HTERT RPE-1 (cell line): ENCODE results near the gene EZH2.

ENCODE experiments used
- in situ Hi-C: fragments of 300-500 bp; cut with MboI; formaldehyde crosslinking; loops from 4 replicates; pipeline ENCODE4 v1.14.3; 2020; ENCODE audit warnings: low sequenced_read_pairs

EZH2 gene

GRCh38 chr7:148901178-148901577 is 17.1 kb upstream of the EZH2 start:
- in situ Hi-C loops, result no loop called here

GRCh38 chr7:148898845-148899484 is 14.9 kb upstream of the EZH2 start:
- in situ Hi-C loops, result no loop called here

- in situ Hi-C loops, result no loop called here
Observed at GRCh38 chr7:148894591-148894990, 10.5 kb upstream of the EZH2 start.

- in situ Hi-C loops, result no loop called here
Observed at GRCh38 chr7:148893071-148893470, 9.0 kb upstream of the EZH2 start.

GRCh38 chr7:148888300-148888699 is 4.2 kb upstream of the EZH2 start:
- in situ Hi-C loops, result no loop called here

- in situ Hi-C loops, result no loop called here
Observed at GRCh38 chr7:148886844-148887243, 2.8 kb upstream of the EZH2 start.

- in situ Hi-C loops, result no loop called here
Observed at GRCh38 chr7:148884299-148885022, 370 bp upstream of the EZH2 start.

- in situ Hi-C loops, result no loop called here
Observed at GRCh38 chr7:148883266-148884048, 634 bp downstream of the EZH2 start.

- in situ Hi-C loops, result no loop called here
Observed at GRCh38 chr7:148882841-148883265, 1.2 kb downstream of the EZH2 start.

- in situ Hi-C loops, result no loop called here
Observed at GRCh38 chr7:148882192-148882591, 1.9 kb downstream of the EZH2 start.

- in situ Hi-C loops, result no loop called here
Observed at GRCh38 chr7:148878317-148878716, 5.8 kb downstream of the EZH2 start.

- in situ Hi-C loops, result no loop called here
Observed at GRCh38 chr7:148877517-148877916, 6.6 kb downstream of the EZH2 start.

GRCh38 chr7:148872188-148872587 is 11.9 kb downstream of the EZH2 start:
- in situ Hi-C loops, result no loop called here

GRCh38 chr7:148871551-148871950 is 12.5 kb downstream of the EZH2 start:
- in situ Hi-C loops, result no loop called here

GRCh38 chr7:148871030-148871429 is 13.1 kb downstream of the EZH2 start:
- in situ Hi-C loops, result no loop called here

- in situ Hi-C loops, result no loop called here
Observed at GRCh38 chr7:148868378-148868674, 15.8 kb downstream of the EZH2 start.

- in situ Hi-C loops, result no loop called here
Observed at GRCh38 chr7:148867596-148868377, 16.3 kb downstream of the EZH2 start.

GRCh38 chr7:148866362-148866761 is 17.7 kb downstream of the EZH2 start:
- in situ Hi-C loops, result no loop called here

GRCh38 chr7:148865283-148865682 is 18.8 kb downstream of the EZH2 start:
- in situ Hi-C loops, result no loop called here

GRCh38 chr7:148863324-148863723 is 20.8 kb downstream of the EZH2 start:
- in situ Hi-C loops, result no loop called here

- in situ Hi-C loops, result no loop called here
Observed at GRCh38 chr7:148862481-148862880, 21.6 kb downstream of the EZH2 start.
